Heart left ventricle (tissue), 16 donors: ENCODE measurements around the gene SCN4A. TPM values are rescaled to one million over a fixed set of nuclear protein-coding genes. Genes with fewer than 3 reads are reported as not detected.

ENCODE experiments used
- ATAC-seq, 4 donors: fragments of 200-7000 bp; cut with Tn5 transposase; one replicate each; pipeline ENCODE4 v1.9.1; 2020 to 2022; ENCODE audit warnings: moderate library complexity in 4 of 4, mild to moderate bottlenecking in 3 of 4, moderate number of reproducible peaks in 1 of 4
- DNase-seq, 5 donors: peaks; one replicate each; pipeline ENCODE4 v3.0.0-alpha.2; 2020
- H3K27ac ChIP-seq, 12 donors: fragments of 200-600 bp; sonication (generic) in 4 of 12; one replicate each; pipeline versions ENCODE4 v1.5.0 to v1.8.0; 2016 to 2022; ENCODE audit warnings: mild to moderate bottlenecking in 2 of 12
- H3K27me3 ChIP-seq, 9 donors: fragments of 200-600 bp; sonication (generic) in 2 of 9; one replicate each; pipeline versions ENCODE4 v1.5.1 to v1.8.0; 2016 to 2022; ENCODE audit warnings: mild to moderate bottlenecking in 3 of 9
- H3K36me3 ChIP-seq, 9 donors: fragments of 200-600 bp; sonication (generic) in 2 of 9; one replicate each; pipeline versions ENCODE4 v1.5.0 to v1.8.0; 2018 to 2022; ENCODE audit warnings: mild to moderate bottlenecking in 2 of 9
- H3K4me1 ChIP-seq, 12 donors: fragments of 200-600 bp; sonication (generic) in 4 of 12; one replicate each; pipeline versions ENCODE4 v1.5.0 to v1.8.0; 2016 to 2022; ENCODE audit warnings: mild to moderate bottlenecking in 3 of 12
- H3K4me3 ChIP-seq, 12 donors: fragments of 200-600 bp; sonication (generic) in 4 of 12; one replicate each; pipeline versions ENCODE4 v1.5.0 to v1.8.0; 2017 to 2022; ENCODE audit warnings: mild to moderate bottlenecking in 9 of 12, moderate library complexity in 4 of 12
- H3K9me3 ChIP-seq, 12 donors: fragments of 200-600 bp; sonication (generic) in 4 of 12; one replicate each; pipeline versions ENCODE4 v1.5.0 to v1.8.0; 2016 to 2022; ENCODE audit warnings: mild to moderate bottlenecking in 1 of 12
- POLR2A ChIP-seq, 2 donors: fragments of 450-650 bp; IDR thresholded peaks; one replicate each; pipeline ENCODE4 v1.6.1; 2017; ENCODE audit warnings: antibody characterized with exemption in 2 of 2, mild to moderate bottlenecking in 2 of 2, moderate library complexity in 2 of 2
- WGBS, 4 donors: extraction: QIAGEN DNeasy Blood & Tissue Kit in 2 of 4; methylation state at CpG; one replicate each; pipeline versions ENCODE4 v1.1.5 to v1.1.7; 2013 to 2018; 5-methylcytosine and 5-hydroxymethylcytosine counted together
- intact Hi-C, 10 donors: fragments of 100-400 bp; cut with DNase I; formaldehyde crosslinking; loops; one replicate each; pipeline versions ENCODE4 v1.11.1 to v1.14.2; 2022
- polyA plus RNA-seq, 2 donors: library from polyadenylated mRNA; stranded (reverse); fragments of 200-250 nt; gene quantifications; one replicate each; pipeline ENCODE4 v1.2.3, GENCODE V29; 2013
- total RNA-seq, 9 donors: library from RNA; depleted of rRNA in 2 of 9; stranded (reverse); fragments of >200 nt in 2 of 9; fragmentation: NEBNext Ultra II Directional in 3 of 9; extraction: Animal tissue kit (Norgen Biotek cat#: 25700) in 3 of 9; gene quantifications; one replicate each; pipeline versions ENCODE4 v1.1.0 to v1.2.4, GENCODE V29; 2016 to 2023
- TF ChIP-seq, protein P1 (sequence below), 12 donors: fragments of 200-600 bp; sonication (generic) in 4 of 12; IDR thresholded peaks; one replicate each; pipeline versions ENCODE4 v1.5.0 to v1.8.0; 2018 to 2022; ENCODE audit warnings: antibody characterized with exemption in 12 of 12, mild to moderate bottlenecking in 5 of 12
- donor health status: ischemic (EF 13 %, LVEDD 7.1; RV severe dilation, severe dysfunction).
- donor health status: healthy with polysubstance abuse.
- donor health status: DM: no; HTN: yes; CAD: no.
- donor health status: DM: no; HTN: no; CAD: no.
- donor health status: ischemic (EF 25% LVEDD 6.9; RV normal size, moderate dysfunction).
- donor health status: ischemic (EF 25% LVEDD 5.7; RV mildly dilated, moderate dysfunction).
- donor health status: healthy.
- donor health status: DM: yes; HTN: yes; CAD: no.
- donor health status: ischemic (EF 35%, LVEDD 5.7; RV mildly dilated, moderate dysfunction).
- donor health status: nonischemic (EF 11% LVEDD 7.7; RV severe dilation, severe dysfunction).
- donor health status: DM: yes; HTN: yes; CAD: no.
- donor health status: PGD.
- donor health status: ischemic (EF 29% LVEDD 5.4; RV normal size, mild dysfunction).
- donor health status: nonischemic (EF 23%, LVEDD 6.1; RV moderate dilation, normal function).

SCN4A gene
- total and polyA plus RNA-seq, 11 donors: 0.33 to 2.1 (median 0.67) TPM

DNA sequence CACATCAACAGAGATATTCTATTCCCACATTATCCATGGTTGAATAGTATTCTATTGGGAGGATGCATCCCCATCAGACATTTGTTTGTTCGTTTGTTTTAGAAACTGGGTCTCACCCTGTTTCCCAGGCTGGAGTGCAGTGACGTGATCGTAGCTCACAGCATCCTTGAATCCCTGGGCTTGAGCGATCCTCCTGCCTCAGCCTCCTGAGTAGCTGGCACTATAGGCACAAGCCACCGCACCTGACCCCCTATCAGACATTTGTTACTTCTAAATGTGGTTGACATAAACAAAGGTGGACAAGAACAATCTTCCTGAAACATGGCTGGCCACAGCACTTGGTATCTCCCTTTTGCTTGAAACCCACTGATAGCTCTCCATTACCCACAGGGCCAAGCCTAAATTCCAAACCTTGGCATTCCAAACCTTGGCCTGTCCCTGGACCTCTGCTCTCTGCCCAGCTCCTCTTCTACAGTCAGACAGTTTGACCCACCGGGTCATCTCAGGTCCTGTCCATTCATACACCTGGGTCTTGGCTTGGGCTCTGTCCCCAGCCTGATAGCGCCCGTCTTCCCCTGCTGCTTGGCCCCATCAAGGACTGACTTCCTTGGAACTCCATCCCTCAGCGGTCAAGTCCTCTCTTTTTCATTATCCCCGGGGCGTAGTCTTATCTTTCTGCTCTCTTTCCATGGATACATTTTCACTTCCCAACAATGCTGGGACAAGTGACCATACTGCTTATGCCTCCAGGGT is 23.9 kb upstream of the SCN4A start:
- Histone ChIP-seq H3K4me1 (peaks cover 3 to 47% (median 22%) of the 10 kb centered on the region in 12 donors), H3K9me3 (no peaks in the 10 kb centered on the region), H3K36me3 (no peaks in the 10 kb centered on the region), H3K27me3 (peaks cover 0 to 31% (median 13%) of the 10 kb centered on the region in 9 donors), H3K4me3 (no peak overlapping the region), H3K27ac (peak overlapping the region in 3 of 12 donors; percentile 48 to 85 (median 76))
- intact Hi-C loops: no loop called here
- peak in 1 of 5 donors; percentile 21 for DNase-seq
- no peak for ATAC-seq
- TF ChIP-seq POLR2A (IDR thresholded peaks at IDR 0.05): no peak
- TF ChIP-seq, protein P1, sequence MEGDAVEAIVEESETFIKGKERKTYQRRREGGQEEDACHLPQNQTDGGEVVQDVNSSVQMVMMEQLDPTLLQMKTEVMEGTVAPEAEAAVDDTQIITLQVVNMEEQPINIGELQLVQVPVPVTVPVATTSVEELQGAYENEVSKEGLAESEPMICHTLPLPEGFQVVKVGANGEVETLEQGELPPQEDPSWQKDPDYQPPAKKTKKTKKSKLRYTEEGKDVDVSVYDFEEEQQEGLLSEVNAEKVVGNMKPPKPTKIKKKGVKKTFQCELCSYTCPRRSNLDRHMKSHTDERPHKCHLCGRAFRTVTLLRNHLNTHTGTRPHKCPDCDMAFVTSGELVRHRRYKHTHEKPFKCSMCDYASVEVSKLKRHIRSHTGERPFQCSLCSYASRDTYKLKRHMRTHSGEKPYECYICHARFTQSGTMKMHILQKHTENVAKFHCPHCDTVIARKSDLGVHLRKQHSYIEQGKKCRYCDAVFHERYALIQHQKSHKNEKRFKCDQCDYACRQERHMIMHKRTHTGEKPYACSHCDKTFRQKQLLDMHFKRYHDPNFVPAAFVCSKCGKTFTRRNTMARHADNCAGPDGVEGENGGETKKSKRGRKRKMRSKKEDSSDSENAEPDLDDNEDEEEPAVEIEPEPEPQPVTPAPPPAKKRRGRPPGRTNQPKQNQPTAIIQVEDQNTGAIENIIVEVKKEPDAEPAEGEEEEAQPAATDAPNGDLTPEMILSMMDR (IDR thresholded peaks at IDR 0.05): no peak
- 90 to 96% (median 93%) methylated on average over 11 of the region's 11 CpGs for WGBS, 4 donors

DNA sequence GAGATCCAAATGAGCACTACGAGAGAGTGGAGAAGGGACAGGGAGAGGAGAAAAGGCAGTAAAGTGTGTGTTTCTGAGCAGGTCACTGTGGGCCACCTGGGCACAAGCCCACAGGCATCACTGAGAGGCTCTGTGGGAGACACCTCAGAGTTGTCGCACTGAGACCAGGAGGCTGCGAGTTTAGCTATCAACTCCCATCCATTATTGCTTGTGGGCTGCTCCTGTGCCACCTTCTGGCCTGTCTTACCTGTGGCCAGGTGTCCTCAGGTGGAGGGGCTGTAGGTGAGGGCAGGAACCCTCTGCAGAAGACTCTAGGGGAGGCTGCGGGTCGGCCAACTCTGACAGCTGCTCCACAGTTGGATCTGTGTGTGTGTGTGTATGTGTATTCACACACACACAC is 22.9 kb upstream of the SCN4A start:
- TF ChIP-seq POLR2A (IDR thresholded peaks at IDR 0.05): no peak
- TF ChIP-seq, protein P1 (IDR thresholded peaks at IDR 0.05): no peak
- no peaks in the 10 kb centered on the region for H3K36me3 ChIP-seq
- H3K4me1 ChIP-seq: peaks cover 0 to 42% (median 20%) of the 10 kb centered on the region in 12 donors
- DNase-seq (peak in 1 of 5 donors; percentile 39), ATAC-seq (no peak)
- H3K27me3 ChIP-seq: peaks cover 0 to 35% (median 13%) of the 10 kb centered on the region in 9 donors
- H3K9me3 ChIP-seq: no peaks in the 10 kb centered on the region
- no peak overlapping the region for H3K4me3 ChIP-seq
- intact Hi-C loops: no loop called here
- H3K27ac ChIP-seq: no peak overlapping the region
- 87 to 94% (median 88%) methylated on average over 5 of the region's 5 CpGs for WGBS, 4 donors

DNA sequence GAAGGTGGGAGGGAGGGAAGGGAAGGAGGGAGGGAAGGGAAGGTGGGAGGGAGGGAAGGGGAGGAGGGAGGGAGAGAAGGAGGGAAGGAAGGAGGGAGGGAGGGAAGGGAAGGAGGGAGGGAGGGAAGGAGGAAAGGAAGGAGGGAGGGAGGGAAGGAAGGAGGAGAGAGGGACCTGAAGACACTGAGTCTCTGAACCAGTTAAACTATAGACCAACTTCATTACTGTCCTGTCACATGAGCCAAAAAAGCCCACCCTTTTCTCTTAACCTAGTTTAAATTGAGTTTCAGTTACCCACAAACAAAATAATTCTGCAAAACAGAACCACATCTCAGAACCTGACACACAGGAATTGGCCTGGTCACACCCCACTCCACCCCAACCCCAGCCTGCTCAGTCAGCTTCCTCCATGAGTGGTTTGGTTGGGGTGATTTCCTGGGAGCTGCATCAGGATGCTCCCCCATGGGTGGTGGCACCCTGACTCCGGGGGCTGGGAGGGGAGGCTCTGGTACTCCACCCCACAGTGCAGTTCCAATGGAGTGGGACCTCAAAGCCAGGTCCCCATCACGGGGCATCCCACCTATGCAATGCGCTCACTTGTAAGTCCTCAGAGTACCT is 20.8 kb upstream of the SCN4A start:
- Histone ChIP-seq H3K4me1 (peaks cover 0 to 37% (median 20%) of the 10 kb centered on the region in 12 donors), H3K9me3 (no peaks in the 10 kb centered on the region), H3K36me3 (no peaks in the 10 kb centered on the region), H3K27ac (no peak overlapping the region), H3K4me3 (no peak overlapping the region), H3K27me3 (peaks cover 0 to 37% (median 13%) of the 10 kb centered on the region in 9 donors)
- DNase-seq: peak in 1 of 5 donors; percentile 34
- intact Hi-C loops: no loop called here
- TF ChIP-seq, protein P1 (IDR thresholded peaks at IDR 0.05): no peak
- no peak for TF ChIP-seq POLR2A (IDR thresholded peaks at IDR 0.05)
- ATAC-seq: no peak
- WGBS, 4 donors: 62 to 85% (median 76%) methylated on average over 3 of the region's 3 CpGs

DNA sequence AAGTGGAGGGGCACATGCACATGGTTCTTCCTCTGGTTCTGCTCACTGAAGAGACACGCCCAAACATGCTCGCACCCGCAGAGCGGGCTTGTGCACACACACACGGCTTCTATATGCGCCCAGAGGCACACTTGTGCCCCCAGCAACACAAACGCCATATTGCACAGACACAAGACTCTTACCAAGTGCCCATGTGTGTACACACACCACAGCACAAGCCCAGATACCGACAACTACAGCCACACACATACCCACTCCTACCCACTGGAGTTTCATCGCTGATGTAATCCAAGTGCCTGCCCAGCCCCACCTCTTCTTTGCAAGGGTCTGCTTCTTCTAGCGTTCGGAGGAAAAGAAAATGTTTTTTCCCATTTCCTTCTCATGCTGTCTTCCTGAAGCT is 18.9 kb upstream of the SCN4A start:
- Histone ChIP-seq H3K27ac (no peak overlapping the region), H3K27me3 (peaks cover 0 to 20% (median 0%) of the 10 kb centered on the region in 9 donors), H3K36me3 (no peaks in the 10 kb centered on the region), H3K4me1 (peaks cover 0 to 32% (median 15%) of the 10 kb centered on the region in 12 donors), H3K9me3 (no peaks in the 10 kb centered on the region), H3K4me3 (no peak overlapping the region)
- WGBS, 4 donors: 85 to 88% (median 86%) methylated on average over 9 to 11 of the region's 11 CpGs
- DNase-seq (peak in 1 of 5 donors; percentile 26), ATAC-seq (no peak)
- TF ChIP-seq, protein P1 (IDR thresholded peaks at IDR 0.05): no peak
- TF ChIP-seq POLR2A (IDR thresholded peaks at IDR 0.05): no peak
- intact Hi-C loops: loop anchor here in 4 of 10 donors (2.0 kb wide), 1 partner anchor 73 kb away; the partner anchor contains the start of gene GH1 (in 4 of the 4)
